Stimulated activated naive B cell treated with anti-CD40 and anti-IgM and Interleukin-4, amounts not matched to agents 10 μg/mL and 1 μg/mL and 100 μg/mL, for 72 hours (primary cell): ENCODE data around the gene FURIN.

ENCODE experiments used
- ATAC-seq, 2 donors: fragments of 150-1000 bp; cut with Tn5 transposase; replicated peaks; 2 replicates each; pipeline ENCODE4 v1.10.0; 2021; ENCODE audit warnings: moderate library complexity in 1 of 2
- DNase-seq: peaks from one replicate; pipeline ENCODE4 v3.0.0; 2021
- H3K27ac Mint-ChIP-seq: one replicate; pipeline ENCODE4 v1.8.0; 2022; ENCODE audit warnings: mild to moderate bottlenecking, mixed read lengths
- H3K27me3 Mint-ChIP-seq, 2 donors: one replicate each; pipeline ENCODE4 v1.8.0; 2022; ENCODE audit warnings: mixed read lengths in 2 of 2
- H3K36me3 Mint-ChIP-seq, 2 donors: one replicate each; pipeline ENCODE4 v1.8.0; 2022; ENCODE audit warnings: mixed read lengths in 2 of 2, mild to moderate bottlenecking in 1 of 2
- H3K4me1 Mint-ChIP-seq, 2 donors: one replicate each; pipeline ENCODE4 v1.8.0; 2022; ENCODE audit warnings: mixed read lengths in 2 of 2, mild to moderate bottlenecking in 1 of 2
- H3K4me3 Mint-ChIP-seq, 2 donors: one replicate each; pipeline ENCODE4 v1.8.0; 2022; ENCODE audit warnings: mild to moderate bottlenecking in 2 of 2, mixed read lengths in 2 of 2, moderate library complexity in 1 of 2
- H3K9me3 Mint-ChIP-seq, 2 donors: one replicate each; pipeline ENCODE4 v1.8.0; 2022; ENCODE audit warnings: mixed read lengths in 2 of 2, mild to moderate bottlenecking in 1 of 2

The FURIN gene

DNA sequence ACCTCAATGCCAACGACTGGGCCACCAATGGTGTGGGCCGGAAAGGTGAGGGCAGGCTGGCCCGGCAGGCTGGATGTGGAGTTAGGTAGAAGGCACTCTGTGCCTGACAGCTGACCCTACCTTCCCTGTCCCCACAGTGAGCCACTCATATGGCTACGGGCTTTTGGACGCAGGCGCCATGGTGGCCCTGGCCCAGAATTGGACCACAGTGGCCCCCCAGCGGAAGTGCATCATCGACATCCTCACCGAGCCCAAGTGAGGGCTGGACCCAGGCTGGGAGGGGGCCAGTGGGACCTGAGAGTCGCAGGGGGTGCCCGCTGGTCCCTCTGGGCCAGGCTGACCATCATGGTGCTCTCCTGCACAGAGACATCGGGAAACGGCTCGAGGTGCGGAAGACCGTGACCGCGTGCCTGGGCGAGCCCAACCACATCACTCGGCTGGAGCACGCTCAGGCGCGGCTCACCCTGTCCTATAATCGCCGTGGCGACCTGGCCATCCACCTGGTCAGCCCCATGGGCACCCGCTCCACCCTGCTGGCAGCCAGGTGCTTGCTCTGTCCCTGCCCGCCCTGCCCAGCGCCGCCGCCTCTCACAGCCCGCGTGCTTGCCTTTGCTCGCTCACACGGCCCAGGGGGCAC lies 11.5 kb downstream of the FURIN start:
- Mint-ChIP-seq H3K9me3 (no peaks in the 10 kb centered on the region), H3K4me1 (peaks cover 3 to 33% of the 10 kb centered on the region in 2 donors), H3K27ac (no peak overlapping the region), H3K4me3 (no peak overlapping the region), H3K36me3 (peaks cover 36 to 40% of the 10 kb centered on the region in 2 donors), H3K27me3 (no peaks in the 10 kb centered on the region)
- DNase-seq = no peak
- no peak for ATAC-seq

- H3K9me3 Mint-ChIP-seq = no peaks in the 10 kb centered on the region
- peaks cover 34 to 40% of the 10 kb centered on the region in 2 donors for H3K36me3 Mint-ChIP-seq
- DNase-seq (no peak), ATAC-seq (no peak)
- no peaks in the 10 kb centered on the region for H3K27me3 Mint-ChIP-seq
- H3K27ac Mint-ChIP-seq = no peak overlapping the region
- H3K4me3 Mint-ChIP-seq = no peak overlapping the region
- H3K4me1 Mint-ChIP-seq = peaks cover 10 to 33% of the 10 kb centered on the region in 2 donors
These were observed 12.2 kb downstream of the FURIN start for GRCh38 chr15:90880381-90881145.

- peaks cover 30 to 38% of the 10 kb centered on the region in 2 donors for H3K36me3 Mint-ChIP-seq
- DNase-seq = no peak
- no peak overlapping the region for H3K4me3 Mint-ChIP-seq
- peaks cover 14 to 34% of the 10 kb centered on the region in 2 donors for H3K4me1 Mint-ChIP-seq
- H3K27me3 Mint-ChIP-seq = no peaks in the 10 kb centered on the region
- no peak overlapping the region for H3K27ac Mint-ChIP-seq
- ATAC-seq = no peak
- H3K9me3 Mint-ChIP-seq = no peaks in the 10 kb centered on the region
These were observed 13.0 kb downstream of the FURIN start for GRCh38 chr15:90881181-90881977.

GRCh38 chr15:90881978-90882721 lies 13.8 kb downstream of the FURIN start:
- no peak overlapping the region for H3K4me3 Mint-ChIP-seq
- no peaks in the 10 kb centered on the region for H3K27me3 Mint-ChIP-seq
- peaks cover 13 to 33% of the 10 kb centered on the region in 2 donors for H3K4me1 Mint-ChIP-seq
- no peaks in the 10 kb centered on the region for H3K9me3 Mint-ChIP-seq
- no peak overlapping the region for H3K27ac Mint-ChIP-seq
- H3K36me3 Mint-ChIP-seq = peaks cover 22 to 33% of the 10 kb centered on the region in 2 donors
- ATAC-seq (no peak), DNase-seq (no peak)

GRCh38 chr15:90882781-90883525 lies 14.6 kb downstream of the FURIN start:
- H3K4me3 Mint-ChIP-seq = no peak overlapping the region
- H3K27me3 Mint-ChIP-seq = no peaks in the 10 kb centered on the region
- no peak for ATAC-seq
- H3K36me3 Mint-ChIP-seq = peaks cover 14 to 28% of the 10 kb centered on the region in 2 donors
- DNase-seq = no peak
- H3K9me3 Mint-ChIP-seq = no peaks in the 10 kb centered on the region
- H3K27ac Mint-ChIP-seq = no peak overlapping the region
- peaks cover 13 to 33% of the 10 kb centered on the region in 2 donors for H3K4me1 Mint-ChIP-seq

DNA sequence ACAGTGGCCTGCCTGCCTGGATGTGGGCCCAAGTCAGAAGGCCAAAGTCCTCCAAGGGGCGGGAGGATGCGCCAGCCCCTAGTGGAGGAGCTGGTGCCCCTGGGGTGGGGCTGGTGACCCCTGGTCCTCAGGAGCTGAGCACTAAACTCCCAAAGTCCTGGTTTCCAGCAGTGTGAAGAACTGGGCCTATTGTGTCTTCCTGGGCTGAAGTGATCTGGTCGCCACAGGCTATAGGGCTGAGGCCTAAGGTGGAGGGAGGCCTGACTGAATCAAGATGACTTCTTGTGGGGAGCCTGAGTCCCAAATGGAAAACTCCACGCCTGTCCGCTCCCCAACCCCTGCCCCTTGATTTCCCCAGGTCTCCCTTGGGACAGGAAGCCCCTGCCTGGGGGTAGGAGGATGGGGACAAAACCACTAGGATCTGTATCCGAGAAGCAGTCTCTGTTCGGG lies 15.2 kb downstream of the FURIN start:
- H3K4me1 Mint-ChIP-seq = peaks cover 13 to 33% of the 10 kb centered on the region in 2 donors
- peak overlapping the region; percentile 47 for H3K27ac Mint-ChIP-seq
- peaks cover 11 to 24% of the 10 kb centered on the region in 2 donors for H3K36me3 Mint-ChIP-seq
- no peak for ATAC-seq
- H3K9me3 Mint-ChIP-seq = no peaks in the 10 kb centered on the region
- peak overlapping the region in 1 of 2 donors; percentile 43 for H3K4me3 Mint-ChIP-seq
- DNase-seq = no peak
- no peaks in the 10 kb centered on the region for H3K27me3 Mint-ChIP-seq

GRCh38 chr15:90883976-90884718 lies 15.8 kb downstream of the FURIN start, which contains the start of gene FES:
Gene FES, plus strand, starts transcription at chr15:90884504. Its CDS starts 542 bp downstream, at chr15:90885046.
- Mint-ChIP-seq H3K9me3 (no peaks in the 10 kb centered on the region), H3K4me1 (peaks cover 13 to 34% of the 10 kb centered on the region in 2 donors), H3K4me3 (peak within 1 kb of the TSS; percentile 70 to 76), H3K27ac (peak within 1 kb of the TSS; percentile 84), H3K36me3 (peaks cover 10 to 23% of the 10 kb centered on the region in 2 donors), H3K27me3 (no peaks in the 10 kb centered on the region)
- peak; percentile 30 to 33 for ATAC-seq
- DNase-seq = no peak

DNA sequence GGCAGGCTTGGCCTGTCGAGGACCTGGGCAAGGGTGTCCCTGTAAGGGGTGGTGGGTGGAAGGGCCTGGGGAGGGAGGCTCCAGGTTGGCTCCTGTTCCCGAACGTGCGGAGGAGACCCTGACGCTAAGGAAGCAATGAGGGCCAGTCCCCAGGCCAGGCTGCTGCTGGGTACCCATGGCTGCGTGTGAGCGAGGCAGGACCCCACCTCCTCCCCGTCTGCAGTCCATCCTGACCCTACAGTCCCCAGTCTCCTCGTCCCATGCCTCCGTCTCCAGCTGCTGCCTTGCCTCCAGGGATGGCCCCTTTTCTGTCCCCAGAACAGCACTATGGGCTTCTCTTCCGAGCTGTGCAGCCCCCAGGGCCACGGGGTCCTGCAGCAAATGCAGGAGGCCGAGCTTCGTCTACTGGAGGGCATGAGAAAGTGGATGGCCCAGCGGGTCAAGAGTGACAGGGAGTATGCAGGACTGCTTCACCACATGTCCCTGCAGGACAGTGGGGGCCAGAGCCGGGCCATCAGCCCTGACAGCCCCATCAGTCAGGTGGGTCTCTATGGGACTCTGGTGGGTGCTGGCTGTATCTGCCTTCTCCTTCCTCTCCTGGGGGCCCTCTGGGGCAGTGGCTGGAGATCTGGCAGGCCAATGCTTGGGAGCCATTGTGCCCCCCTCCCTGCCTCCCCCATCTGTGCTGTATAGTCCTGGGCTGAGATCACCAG lies 16.5 kb downstream of the FURIN start:
- Mint-ChIP-seq H3K27me3 (no peaks in the 10 kb centered on the region), H3K4me3 (peak overlapping the region; percentile 70 to 76), H3K36me3 (peaks cover 3 to 18% of the 10 kb centered on the region in 2 donors), H3K27ac (peak overlapping the region; percentile 75), H3K9me3 (no peaks in the 10 kb centered on the region), H3K4me1 (peaks cover 13 to 32% of the 10 kb centered on the region in 2 donors)
- ATAC-seq = peak; percentile 1 to 19
- DNase-seq = no peak

DNA sequence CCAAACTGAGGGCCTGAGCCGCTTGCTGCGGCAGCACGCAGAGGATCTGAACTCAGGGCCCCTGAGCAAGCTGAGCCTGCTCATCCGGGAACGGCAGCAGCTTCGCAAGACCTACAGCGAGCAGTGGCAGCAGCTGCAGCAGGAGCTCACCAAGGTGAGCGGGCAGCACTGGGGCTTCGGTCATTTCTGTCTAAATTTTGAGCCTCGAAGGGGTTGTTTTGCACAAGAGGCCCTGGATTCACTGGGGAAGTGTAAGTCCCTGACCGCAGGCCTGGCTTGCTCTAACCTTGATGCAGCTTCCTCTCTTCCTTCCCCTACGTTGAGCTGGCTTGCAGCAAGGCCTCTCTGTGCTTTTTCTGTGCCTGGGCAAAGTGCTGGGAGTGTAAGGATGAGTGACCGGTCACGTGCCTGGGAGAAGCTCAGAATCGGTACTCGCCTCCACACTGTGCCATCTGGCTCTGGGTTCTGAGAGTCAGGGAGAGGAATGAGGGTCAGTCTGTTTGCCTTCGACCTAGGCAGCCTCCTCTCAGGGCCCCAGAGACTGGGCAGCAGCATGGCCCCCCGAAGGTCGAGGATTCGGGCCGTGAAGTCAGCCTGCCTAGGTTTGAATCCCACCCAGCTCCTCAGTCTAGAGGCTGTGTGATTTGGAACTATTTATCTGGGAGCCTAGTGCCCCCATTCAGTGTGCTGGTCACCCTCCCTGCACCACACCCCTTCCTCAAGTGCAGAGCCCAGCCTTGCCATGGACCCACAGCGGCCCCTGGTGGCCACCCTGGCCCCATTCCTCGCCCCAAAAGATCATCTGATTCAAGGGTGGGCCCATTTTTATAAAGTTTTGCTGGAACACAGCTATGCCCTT lies 17.3 kb downstream of the FURIN start:
- H3K4me1 Mint-ChIP-seq = peaks cover 13 to 32% of the 10 kb centered on the region in 2 donors
- DNase-seq (peak; percentile 66), ATAC-seq (peak; percentile 75 to 79)
- H3K36me3 Mint-ChIP-seq = peaks cover 0 to 17% of the 10 kb centered on the region in 2 donors
- peak overlapping the region; percentile 79 for H3K27ac Mint-ChIP-seq
- H3K27me3 Mint-ChIP-seq = no peaks in the 10 kb centered on the region
- H3K4me3 Mint-ChIP-seq = peak overlapping the region; percentile 70 to 76
- H3K9me3 Mint-ChIP-seq = no peaks in the 10 kb centered on the region

GRCh38 chr15:90886291-90886614 lies 17.9 kb downstream of the FURIN start:
- peaks cover 0 to 12% of the 10 kb centered on the region in 2 donors for H3K36me3 Mint-ChIP-seq
- H3K9me3 Mint-ChIP-seq = no peaks in the 10 kb centered on the region
- no peak for ATAC-seq
- H3K27me3 Mint-ChIP-seq = no peaks in the 10 kb centered on the region
- H3K27ac Mint-ChIP-seq = peak overlapping the region; percentile 79
- peaks cover 13 to 32% of the 10 kb centered on the region in 2 donors for H3K4me1 Mint-ChIP-seq
- H3K4me3 Mint-ChIP-seq = peak overlapping the region in 1 of 2 donors; percentile 70
- DNase-seq = no peak

- DNase-seq (no peak), ATAC-seq (no peak)
- Mint-ChIP-seq H3K4me3 (no peak overlapping the region), H3K4me1 (peaks cover 13 to 32% of the 10 kb centered on the region in 2 donors), H3K27ac (no peak overlapping the region), H3K27me3 (no peaks in the 10 kb centered on the region), H3K36me3 (peaks cover 2 to 8% of the 10 kb centered on the region in 2 donors), H3K9me3 (no peaks in the 10 kb centered on the region)
These were observed 18.7 kb downstream of the FURIN start for GRCh38 chr15:90887037-90887481.
